Lower leg skin (tissue), 3 donors: ENCODE measurements around the gene COPZ2.

Experiments used
- POLR2A ChIP-seq, 2 donors: fragments of 450-650 bp; IDR thresholded peaks; one replicate each; pipeline ENCODE4 v1.6.1; 2016 to 2017; ENCODE audit warnings: antibody characterized with exemption in 2 of 2, mild to moderate bottlenecking in 1 of 2, moderate library complexity in 1 of 2
- TF ChIP-seq, protein P1 (sequence below), 3 donors: fragments of 450-650 bp; IDR thresholded peaks; one replicate each; pipeline ENCODE4 v1.5.1; 2016; ENCODE audit warnings: antibody characterized with exemption in 3 of 3, mild to moderate bottlenecking in 3 of 3, moderate library complexity in 2 of 3

GRCh38 chr17:47982091-47982617 lies 55.4 kb downstream of the COPZ2 start:
- TF ChIP-seq, protein P1, sequence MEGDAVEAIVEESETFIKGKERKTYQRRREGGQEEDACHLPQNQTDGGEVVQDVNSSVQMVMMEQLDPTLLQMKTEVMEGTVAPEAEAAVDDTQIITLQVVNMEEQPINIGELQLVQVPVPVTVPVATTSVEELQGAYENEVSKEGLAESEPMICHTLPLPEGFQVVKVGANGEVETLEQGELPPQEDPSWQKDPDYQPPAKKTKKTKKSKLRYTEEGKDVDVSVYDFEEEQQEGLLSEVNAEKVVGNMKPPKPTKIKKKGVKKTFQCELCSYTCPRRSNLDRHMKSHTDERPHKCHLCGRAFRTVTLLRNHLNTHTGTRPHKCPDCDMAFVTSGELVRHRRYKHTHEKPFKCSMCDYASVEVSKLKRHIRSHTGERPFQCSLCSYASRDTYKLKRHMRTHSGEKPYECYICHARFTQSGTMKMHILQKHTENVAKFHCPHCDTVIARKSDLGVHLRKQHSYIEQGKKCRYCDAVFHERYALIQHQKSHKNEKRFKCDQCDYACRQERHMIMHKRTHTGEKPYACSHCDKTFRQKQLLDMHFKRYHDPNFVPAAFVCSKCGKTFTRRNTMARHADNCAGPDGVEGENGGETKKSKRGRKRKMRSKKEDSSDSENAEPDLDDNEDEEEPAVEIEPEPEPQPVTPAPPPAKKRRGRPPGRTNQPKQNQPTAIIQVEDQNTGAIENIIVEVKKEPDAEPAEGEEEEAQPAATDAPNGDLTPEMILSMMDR (IDR thresholded peaks at IDR 0.05): no peak
- TF ChIP-seq POLR2A (IDR thresholded peaks at IDR 0.05): no peak
